GM18499 (cell line): Measurements from ENCODE around the gene RHCE.
"Not testable (repeated sequence)": the region's sequence is repeated elsewhere in the genome, so short reads cannot be mapped to it uniquely, and the experiment has no call there.

Source experiments
- ATAC-seq: cut with Tn5 transposase; IDR thresholded peaks from one replicate; pipeline ENCODE4 v1.9.1; 2021; ENCODE audit warnings: moderate number of reproducible peaks; ENCODE audit not compliant: insufficient read depth, unreplicated experiment

RHCE gene

DNA sequence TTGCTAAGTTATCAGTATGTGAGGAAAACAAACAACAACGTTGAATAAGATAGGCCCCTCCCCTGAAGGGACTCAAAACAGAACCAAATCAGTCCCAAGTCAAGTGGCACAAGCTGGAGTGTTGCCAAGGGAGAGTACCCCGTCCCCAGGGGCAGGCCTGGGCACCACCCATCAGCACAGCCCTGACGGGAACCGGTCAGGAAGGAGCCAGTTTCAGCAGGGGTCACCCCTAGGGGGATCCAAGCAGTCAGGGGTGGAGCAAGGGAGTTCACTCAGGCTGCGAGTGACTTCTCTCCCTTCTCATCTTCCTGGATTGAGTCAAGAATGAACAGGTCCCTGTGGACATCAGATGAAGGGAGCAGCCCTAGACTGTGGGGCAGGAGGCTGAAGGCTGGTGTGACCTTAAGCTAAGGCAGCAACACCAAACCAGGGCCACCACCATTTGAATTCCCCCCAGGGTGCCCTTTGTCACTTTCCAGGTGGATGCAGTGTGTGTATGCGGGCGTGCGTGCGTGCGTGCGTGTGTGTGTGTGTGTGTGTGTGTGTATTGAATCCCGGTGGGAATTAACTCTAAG lies 14.8 kb downstream of the RHCE start:
- not testable (repeated sequence) for ATAC-seq

DNA sequence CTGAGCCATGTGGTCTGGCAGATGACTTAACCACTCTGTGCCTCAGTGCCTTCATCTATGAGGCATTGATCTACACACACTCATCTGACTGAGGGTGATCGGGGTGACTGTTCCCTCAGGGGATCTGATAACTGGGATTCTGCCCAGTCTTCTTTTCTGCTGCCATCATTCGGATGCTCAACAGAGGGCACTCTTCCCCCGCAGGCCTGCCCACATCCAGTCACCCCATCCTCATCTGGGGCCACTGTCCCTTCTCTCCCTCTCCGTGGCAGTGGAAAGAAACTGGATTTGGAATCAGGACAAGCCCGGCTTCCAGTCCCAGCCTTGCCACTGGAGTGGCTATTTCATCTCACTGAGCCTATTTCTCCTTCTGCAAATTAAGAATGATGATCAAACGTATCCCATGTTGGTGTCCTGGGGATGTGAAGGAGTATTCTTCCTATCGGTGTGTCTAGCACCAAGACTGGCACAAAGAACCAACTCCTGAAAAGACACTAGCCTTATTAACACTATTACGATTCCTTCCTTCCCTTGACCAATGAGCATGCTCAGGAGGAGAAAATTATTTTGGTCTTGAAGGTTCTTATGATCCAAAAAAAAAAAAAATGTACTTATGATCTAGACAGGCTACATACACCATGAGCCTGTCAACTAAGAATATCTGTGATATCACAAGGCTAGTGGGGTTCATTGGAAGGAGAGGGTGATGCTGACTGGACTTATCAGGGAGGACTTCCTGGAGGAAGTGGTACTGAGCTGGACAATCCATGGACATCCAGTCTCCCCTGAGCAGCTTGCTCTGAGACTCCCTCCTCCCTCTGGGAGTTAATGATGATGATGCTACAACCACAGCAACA lies 17.4 kb downstream of the RHCE start:
- ATAC-seq: not testable (repeated sequence)

DNA sequence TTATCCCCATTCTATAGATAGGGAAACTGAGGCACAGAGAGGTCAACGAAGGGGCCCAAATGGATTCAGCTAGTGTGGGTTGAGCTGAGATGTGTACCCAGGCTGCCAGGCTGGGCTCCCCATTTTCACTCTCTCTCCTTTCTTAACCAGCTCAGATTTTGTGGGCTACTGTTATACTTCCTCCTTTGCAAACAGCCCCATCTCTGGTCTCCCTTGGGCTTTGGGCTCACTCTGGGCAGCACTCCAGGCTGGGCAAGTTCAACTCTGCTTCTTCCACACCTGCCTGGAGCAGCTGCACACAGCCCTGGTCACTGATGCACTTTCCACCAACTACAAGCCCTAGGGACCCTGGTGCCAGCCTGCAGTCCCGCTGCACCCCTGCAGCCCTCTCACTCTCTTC lies 22.5 kb downstream of the RHCE start:
- not testable (repeated sequence) for ATAC-seq

DNA sequence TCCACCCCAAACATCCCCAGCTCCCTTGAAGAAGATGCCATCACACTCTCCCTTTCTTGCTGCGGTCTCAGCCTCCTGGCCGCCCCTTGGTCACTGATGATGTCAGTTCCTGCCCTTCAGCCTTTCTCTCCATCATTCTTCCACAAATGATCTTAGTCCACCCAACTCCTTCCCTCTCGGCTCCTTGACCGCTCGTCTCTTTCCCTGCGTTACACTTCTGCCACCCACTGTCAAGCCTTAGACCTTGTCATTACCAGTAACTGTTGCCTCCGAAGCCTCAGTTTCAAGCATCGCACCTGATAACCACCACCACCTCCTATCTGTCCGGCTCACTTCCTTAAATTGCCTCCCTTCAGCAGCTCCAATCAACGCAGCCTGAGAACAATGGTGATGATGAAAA lies 23.1 kb downstream of the RHCE start:
- ATAC-seq: not testable (repeated sequence)

DNA sequence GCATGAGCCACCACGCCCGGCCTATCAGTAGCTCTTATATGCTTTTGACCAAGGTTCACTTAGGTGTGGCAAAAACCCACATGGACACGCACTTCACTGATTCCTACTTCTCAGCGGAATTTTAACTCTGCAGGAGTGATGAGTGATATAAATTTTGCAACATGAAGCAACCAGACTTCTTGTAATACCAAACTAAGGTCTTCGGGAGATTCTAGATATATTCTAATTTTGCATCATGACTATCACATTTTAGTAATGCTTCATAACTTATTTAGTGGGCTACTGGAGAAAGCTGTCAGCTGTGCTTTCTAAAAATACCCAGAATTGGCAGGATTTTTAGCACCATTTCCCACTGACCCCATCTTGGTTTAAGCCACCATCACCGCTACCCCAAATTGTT lies 27.8 kb downstream of the RHCE start:
- no peak for ATAC-seq

DNA sequence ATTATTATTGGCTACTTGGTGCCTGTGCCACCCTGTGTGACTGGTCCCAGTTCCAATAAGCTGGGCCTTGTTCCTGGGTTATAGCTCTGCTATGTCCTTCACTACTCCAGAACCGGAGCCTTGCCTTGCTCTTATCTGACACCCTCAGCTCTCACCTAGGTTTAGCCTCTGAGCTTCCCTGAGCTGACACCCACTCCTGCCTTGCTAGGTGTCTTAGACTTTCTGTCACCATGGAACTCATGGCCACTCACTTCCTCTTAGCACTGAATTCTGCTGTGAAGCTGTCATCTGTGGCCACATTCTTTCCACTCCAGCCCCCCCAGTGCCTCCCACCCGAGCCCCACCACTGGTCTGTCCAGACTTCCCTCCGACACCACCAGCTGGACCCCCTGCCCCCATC lies 30.9 kb downstream of the RHCE start:
- ATAC-seq: not testable (repeated sequence)

DNA sequence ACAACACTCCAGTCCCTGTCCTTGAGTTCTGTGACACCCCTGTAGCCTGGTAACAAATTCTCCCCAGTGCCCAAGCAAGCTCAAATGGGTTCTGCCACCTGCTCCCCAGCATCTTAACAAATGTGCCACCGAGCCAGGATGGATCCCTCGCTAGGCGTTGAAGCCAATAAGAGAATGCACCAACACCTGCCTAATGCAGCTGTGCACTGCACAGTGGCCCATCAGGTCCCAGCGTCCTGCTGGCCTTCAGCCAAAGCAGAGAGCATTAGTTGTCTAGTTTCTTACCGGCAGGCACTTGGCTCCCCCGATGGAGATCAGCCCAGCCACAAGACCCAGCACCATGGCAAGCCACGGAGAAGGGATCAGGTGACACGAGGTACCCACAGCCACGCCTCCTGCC lies 31.9 kb downstream of the RHCE start:
- ATAC-seq: not testable (repeated sequence)

DNA sequence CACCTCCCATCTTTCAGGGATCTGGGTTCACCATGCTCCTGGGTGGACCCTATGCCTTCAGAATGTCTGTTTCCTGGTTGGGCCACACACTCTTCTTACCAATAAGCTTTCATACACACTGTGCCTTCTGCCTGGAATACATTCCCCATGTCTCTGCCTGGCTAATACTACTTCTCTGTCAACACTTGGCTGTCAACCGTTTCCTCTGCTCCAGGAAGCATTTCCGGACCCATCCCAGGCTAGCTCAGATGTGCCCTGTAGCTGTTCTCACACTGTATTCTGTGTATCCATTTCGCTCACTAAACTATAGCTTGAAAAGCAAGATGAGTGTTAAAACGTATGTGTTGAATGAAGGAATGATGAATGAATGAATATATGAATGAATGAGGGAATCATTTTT lies 33.5 kb downstream of the RHCE start:
- not testable (repeated sequence) for ATAC-seq

DNA sequence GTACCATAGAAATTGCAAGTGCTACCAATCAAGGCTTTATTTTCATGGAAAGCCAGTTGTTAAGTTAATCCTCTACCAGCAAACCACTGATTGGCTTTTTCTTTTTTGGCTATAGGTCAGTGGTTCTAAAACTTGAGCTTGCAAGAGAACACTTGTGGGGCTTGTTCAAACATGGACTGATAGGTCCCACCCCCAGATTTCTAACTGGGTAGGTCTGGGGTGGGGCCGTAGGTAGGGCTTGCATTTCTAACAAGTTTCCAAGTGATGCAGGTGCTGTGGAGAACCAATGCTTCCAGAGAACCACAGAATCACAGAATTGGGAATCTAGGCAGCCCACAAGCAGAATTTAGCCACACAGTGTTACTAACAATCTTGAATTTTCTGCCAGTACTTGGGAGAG lies 36.8 kb downstream of the RHCE start:
- ATAC-seq: not testable (repeated sequence)

DNA sequence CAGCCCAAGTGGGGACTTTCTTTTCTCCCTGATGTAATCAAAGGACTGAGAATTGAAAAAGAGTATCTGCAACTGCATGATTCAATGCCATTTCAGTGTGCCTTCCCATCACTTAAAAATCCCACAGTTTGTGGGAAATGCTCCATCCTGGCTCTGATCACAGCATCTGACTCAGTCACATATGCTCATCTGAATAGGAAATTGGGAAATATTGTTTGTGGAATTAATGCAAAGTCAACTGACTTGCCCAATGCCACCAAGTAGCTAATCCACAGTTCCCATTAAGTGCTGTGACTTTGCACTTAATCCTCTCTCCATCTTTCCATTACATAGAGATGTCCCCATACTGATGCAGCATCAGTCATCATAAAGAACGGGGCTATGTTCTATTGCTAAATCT lies 37.5 kb downstream of the RHCE start:
- not testable (repeated sequence) for ATAC-seq

DNA sequence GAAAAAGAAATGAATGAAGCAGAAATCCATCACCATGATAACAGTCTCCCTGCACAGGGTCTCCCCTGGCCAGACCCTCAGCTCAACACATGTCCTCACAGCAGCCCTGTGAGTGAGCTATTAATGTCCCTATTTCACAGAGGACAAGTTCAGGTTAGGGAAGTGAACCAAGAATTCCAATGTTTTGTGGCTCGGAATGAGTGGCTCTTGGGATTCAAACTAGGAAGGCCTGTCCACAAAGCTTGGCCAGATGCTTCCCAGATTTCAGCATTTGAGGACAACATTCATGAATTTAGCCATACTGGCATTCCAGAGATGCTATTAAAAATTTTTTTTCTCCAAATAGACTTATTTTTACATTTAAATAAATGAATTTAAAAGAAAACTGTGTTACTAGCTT lies 38.1 kb downstream of the RHCE start:
- ATAC-seq: not testable (repeated sequence)

DNA sequence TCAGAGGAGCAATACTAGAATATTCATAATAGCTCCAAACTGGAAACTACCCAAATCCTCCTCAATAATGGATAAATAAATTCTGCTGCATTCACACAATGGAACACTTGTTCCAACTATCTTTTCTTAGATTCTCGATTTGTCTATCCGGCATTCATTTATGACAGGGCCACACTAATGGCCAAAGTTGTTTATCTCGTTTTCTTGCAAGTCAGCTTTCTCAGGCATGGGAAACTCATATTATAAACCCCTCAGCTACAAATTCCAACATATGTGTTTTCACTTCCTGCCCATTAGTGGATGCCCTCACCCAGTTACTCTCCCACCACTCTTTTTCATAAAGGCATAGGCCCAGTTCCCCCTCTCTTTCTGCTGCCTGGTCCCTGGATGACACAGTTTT lies 42.3 kb downstream of the RHCE start:
- ATAC-seq: not testable (repeated sequence)

DNA sequence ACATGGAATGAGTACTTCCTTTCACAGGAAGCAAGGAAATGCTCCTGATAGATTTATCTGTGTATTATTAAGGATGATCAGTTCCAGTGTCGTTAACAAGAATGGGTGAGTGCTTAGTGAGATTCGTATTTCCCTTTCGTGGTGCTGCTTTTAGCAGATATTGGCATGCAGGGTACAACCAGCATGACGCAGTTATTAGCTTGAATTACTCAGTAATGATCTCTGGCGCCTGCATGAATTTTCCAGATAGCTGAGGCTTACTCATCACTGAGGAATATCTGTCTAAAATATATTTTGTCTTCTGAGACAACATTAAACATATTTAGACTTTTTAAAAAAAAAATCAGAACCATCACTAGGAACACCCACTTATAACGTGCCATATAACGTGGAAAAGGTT lies 48.9 kb downstream of the RHCE start:
- not testable (repeated sequence) for ATAC-seq

DNA sequence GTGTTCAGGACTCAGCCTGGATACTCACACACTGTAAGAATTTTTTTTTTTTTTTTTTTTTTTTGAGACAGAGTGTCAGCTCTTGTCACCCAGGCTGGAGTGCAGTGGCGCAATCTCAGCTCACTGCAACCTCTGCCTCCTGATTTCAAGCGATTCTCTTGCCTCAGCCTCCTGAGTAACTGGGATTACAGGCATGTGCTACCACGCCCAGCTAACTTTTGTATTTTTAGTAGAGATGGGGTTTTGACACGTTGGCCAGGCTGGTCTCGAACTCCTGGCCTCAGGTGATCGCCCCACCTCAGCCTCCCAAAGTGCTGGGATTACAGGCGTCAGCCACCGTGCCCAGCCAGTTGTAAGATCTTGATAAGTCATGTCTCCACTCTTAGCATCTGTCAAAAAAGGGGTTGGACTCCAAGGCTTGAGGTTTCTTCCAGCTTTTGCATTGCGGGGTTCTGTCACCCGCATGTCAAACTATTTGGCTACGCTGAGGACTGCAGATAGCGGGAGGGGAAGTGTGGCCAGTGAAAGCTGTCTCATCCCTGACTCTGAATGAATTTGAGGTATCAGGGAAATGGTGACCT lies 50.8 kb downstream of the RHCE start:
- not testable (repeated sequence) for ATAC-seq

DNA sequence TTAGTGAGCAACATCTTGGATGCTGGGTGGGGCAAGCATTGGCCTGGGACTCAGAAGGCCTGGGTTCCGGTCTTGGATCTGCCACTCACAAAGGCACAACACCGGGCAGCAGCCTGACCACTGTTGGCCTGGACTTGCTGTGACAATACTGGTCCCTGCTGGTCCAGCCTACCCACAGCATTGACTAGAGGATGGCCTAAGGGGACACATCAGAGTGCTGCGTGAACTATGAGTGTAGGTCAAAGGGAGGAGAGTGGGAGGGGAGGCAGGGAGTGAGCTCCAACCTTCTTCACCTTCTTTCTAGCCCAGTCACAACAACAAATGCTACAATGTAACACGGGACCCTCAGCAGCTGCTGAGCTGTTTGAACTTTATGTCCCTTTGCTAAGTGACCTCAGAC lies 51.4 kb downstream of the RHCE start:
- no peak for ATAC-seq

DNA sequence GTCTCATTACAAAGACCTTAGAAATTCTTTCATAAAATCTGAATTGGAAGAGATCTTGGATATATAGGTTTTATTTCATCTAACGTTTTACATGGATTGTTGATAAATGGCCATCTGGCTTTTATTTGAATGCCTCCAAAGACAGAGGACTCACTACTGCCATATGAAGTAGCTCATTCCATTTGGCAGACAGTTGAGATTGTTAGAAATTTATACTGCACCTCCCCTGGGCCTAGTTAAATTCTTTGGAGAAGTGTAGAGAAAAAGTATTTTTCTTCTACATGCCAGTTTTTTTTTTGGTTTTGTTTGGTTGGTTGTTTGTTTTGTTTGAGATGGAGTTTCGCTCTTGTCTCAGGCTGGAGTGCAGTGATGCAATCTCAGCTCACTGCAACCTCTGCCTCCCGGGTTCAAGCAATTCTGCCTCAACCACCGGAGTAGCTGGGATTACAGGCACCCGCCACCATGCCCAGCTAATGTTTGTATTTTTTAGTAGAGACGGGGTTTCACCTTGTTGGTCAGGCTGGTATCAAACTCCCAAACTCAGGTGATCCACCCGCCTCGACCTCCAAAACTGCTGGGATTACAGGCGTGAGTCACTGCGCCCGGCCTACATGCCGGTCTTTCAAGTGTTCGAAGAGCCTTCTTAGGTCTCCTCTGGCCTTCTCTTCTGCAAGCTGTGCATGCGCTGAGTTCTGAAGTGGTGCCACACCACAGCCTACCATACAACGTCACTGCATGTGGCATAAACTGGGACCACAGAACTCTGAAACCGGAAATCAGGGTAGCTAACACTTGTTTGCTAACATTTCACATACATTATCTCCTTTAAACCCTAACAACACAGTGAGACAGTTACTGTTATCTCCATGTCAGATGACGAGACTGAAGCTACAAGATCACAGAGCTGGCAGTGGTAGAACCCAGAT lies 57.7 kb downstream of the RHCE start:
- ATAC-seq: not testable (repeated sequence)

DNA sequence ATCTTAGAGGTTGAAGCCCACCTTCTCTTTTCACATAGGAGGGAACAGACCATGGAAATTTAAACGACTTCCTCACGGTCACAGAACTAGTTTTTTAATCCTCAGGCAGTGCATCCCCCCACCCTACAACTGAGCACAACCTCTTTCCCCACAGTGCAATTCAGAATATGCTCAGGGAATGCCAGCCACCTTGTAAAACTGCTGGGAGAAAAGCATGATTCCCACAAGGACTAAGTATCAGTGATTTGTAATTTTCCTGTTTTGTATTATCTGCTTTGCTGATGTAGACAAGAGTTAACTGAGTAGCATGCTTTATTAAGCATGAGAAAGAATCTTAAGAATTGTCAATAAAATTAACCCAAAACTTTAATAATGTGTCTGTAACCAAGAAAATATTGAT lies 58.7 kb downstream of the RHCE start:
- ATAC-seq: no peak

DNA sequence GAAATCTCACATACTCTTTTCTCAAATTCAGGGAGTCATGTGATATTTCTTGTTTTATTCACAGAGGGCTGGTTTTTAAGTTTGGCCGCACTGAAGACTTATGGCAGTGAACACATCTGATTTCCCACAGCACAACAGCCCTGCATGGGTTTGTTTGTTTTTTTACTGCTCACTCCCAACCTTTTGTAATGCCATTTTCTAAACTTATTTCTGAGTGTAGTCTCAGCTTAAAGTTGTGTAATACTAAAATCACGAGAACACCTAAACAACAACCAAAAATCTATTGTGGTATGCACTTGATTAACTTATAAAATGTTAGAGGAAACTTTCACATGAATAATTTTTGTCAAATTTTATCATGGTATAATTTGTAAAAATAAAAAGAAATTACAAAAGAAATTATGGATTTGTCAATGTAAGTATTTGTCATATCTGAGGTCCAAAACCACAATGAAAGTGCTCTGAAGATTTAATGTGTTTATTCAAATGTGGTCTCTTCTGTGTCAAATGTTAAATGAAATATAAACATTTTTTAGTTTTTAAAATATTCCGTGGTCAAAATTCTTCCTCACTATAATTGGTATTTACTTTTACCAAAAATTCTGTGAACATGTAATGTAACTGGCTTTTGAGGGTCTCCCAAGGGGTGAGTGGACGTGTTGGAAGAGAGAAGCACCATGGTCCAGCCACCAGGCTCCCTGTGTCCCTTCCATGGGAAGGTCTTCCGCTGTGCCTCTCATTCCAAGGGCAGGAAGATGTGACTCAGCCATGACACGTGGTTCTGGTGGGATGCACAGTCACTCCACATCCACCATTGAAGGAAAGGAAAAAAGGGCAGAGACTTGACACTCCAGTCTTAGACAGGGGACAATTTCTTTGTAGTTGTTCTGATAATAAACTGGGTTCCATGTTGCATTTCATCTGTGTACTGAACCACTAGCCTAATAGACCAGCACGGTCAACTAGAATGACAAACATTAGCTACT lies 59.7 kb downstream of the RHCE start:
- ATAC-seq: no peak

DNA sequence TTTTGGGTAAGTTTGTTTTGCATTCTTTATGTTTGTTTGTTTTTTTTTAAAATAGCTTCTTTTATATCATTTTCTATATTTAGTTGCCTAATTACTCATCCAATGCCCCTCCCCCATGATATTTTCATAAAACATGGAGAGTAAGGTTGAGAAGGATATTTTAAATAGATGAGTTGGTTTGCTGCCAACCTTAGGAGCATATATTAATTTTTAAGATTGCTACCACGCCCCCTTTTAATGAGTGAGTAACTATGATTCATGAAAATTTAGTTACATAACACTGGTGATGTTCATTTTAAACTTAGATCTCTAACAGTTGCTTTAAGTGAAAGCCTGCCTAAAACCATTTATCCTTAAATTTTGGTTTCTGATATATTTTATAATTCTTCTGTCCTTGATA lies 63.8 kb downstream of the RHCE start:
- no peak for ATAC-seq
